IMR-90 (cell line): ENCODE measurements around the gene AAR2.

Experiments
- BHLHE40 ChIP-seq: fragments of 150-350 bp; IDR thresholded peaks from 2 replicates; pipeline ENCODE4 v1.6.1; 2016; ENCODE audit warnings: mild to moderate bottlenecking, low read depth, low read length
- MAZ ChIP-seq: IDR thresholded peaks from 2 replicates; pipeline ENCODE4 v1.6.1; 2012; ENCODE audit warnings: low read depth, mild to moderate bottlenecking, low read length, improper control_type of control experiment, moderate library complexity, borderline replicate concordance
- POLR2A ChIP-seq: IDR thresholded peaks from 2 replicates; pipeline ENCODE4 v1.6.1; 2012; ENCODE audit warnings: mild to moderate bottlenecking, low read depth, low read length
- RFX5 ChIP-seq: IDR thresholded peaks from 2 replicates; pipeline ENCODE4 v1.8.0; 2012; ENCODE audit warnings: low read depth, mild to moderate bottlenecking, low read length, moderate library complexity
- TF ChIP-seq, protein P1 (sequence below): fragments of 150-350 bp; IDR thresholded peaks from 2 replicates; pipeline ENCODE4 v1.6.1; 2016; ENCODE audit warnings: low read depth, mild to moderate bottlenecking, low read length, moderate library complexity, borderline replicate concordance
- TF ChIP-seq, protein P2 (sequence below): conservative IDR thresholded peaks from 2 replicates; pipeline ENCODE4 v1.5.1; 2012; ENCODE audit warnings: mild to moderate bottlenecking, low read depth, low read length, improper control_type of control experiment

DNA sequence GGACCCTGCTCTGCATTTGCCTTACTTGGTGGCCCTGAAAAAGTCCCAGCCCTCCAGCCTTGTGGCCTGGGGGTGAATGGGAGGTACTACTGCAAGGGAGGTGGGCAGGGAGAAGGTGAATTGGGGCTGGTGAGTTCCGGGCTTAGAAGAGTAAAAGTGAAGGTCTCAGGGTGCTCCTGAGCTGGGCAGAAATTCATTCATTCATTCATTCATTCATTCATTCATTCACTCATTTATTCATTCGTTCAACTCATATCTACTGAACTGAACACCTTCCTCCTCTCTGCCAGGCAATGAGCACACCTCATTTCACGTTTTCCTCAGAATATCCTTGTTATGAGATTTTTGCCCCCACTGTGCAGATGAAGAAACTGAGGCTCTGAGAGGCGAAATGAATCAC lies 63.2 kb downstream of the AAR2 start:
- TF ChIP-seq, protein P1, sequence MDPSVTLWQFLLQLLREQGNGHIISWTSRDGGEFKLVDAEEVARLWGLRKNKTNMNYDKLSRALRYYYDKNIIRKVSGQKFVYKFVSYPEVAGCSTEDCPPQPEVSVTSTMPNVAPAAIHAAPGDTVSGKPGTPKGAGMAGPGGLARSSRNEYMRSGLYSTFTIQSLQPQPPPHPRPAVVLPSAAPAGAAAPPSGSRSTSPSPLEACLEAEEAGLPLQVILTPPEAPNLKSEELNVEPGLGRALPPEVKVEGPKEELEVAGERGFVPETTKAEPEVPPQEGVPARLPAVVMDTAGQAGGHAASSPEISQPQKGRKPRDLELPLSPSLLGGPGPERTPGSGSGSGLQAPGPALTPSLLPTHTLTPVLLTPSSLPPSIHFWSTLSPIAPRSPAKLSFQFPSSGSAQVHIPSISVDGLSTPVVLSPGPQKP = no peak
- TF ChIP-seq, protein P2, sequence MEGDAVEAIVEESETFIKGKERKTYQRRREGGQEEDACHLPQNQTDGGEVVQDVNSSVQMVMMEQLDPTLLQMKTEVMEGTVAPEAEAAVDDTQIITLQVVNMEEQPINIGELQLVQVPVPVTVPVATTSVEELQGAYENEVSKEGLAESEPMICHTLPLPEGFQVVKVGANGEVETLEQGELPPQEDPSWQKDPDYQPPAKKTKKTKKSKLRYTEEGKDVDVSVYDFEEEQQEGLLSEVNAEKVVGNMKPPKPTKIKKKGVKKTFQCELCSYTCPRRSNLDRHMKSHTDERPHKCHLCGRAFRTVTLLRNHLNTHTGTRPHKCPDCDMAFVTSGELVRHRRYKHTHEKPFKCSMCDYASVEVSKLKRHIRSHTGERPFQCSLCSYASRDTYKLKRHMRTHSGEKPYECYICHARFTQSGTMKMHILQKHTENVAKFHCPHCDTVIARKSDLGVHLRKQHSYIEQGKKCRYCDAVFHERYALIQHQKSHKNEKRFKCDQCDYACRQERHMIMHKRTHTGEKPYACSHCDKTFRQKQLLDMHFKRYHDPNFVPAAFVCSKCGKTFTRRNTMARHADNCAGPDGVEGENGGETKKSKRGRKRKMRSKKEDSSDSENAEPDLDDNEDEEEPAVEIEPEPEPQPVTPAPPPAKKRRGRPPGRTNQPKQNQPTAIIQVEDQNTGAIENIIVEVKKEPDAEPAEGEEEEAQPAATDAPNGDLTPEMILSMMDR = no peak
- TF ChIP-seq MAZ = no peak
- TF ChIP-seq POLR2A = no peak
- no peak for TF ChIP-seq BHLHE40
- TF ChIP-seq RFX5 = no peak
